SK-N-MC (cell line): ENCODE results near the gene PTGES.

Source experiments
- DNase-seq: peaks from one replicate; pipeline ENCODE4 v3.0.0-alpha.2; 2011; ENCODE audit warnings: low read depth, low spot score
- H3K27ac ChIP-seq: fragments of 200-600 bp; sonication (generic); 2 replicates; pipeline ENCODE4 v1.5.1; 2016; ENCODE audit warnings: mixed run types
- H3K36me3 ChIP-seq: fragments of 200-600 bp; sonication (generic); 2 replicates; pipeline ENCODE4 v1.6.1; 2017; ENCODE audit warnings: antibody characterized with exemption, low read length, mixed read lengths; ENCODE audit not compliant: insufficient read depth
- H3K4me3 ChIP-seq: fragments of 200-600 bp; sonication (generic); 2 replicates; pipeline ENCODE4 v1.5.1; 2016
- H3K9ac ChIP-seq: fragments of 200-600 bp; sonication (generic); 2 replicates; pipeline ENCODE4 v1.8.0; 2017; ENCODE audit warnings: mixed run types, mixed read lengths; ENCODE audit not compliant: insufficient read length
- H3K9me3 ChIP-seq: fragments of 200-600 bp; sonication (generic); 2 replicates; pipeline ENCODE4 v1.6.1; 2017; ENCODE audit warnings: low read depth, mild to moderate bottlenecking, antibody characterized with exemption, low read length, moderate library complexity, mixed read lengths
- EZH2 ChIP-seq: fragments of 200-600 bp; sonication (generic); IDR thresholded peaks from one replicate; pipeline ENCODE4 v1.6.1; 2017; ENCODE audit warnings: antibody characterized with exemption
- FOXP2 ChIP-seq: optimal IDR thresholded peaks from 2 replicates; pipeline ENCODE3; 2011; ENCODE audit warnings: mild to moderate bottlenecking, moderate library complexity; ENCODE audit not compliant: insufficient read depth; ENCODE audit errors: extremely low read length, control extremely low read depth
- POLR2AphosphoS5 ChIP-seq: IDR thresholded peaks from 2 replicates; pipeline ENCODE4 v1.6.1; 2012; ENCODE audit warnings: mild to moderate bottlenecking, low read depth, low read length, borderline replicate concordance

PTGES gene

GRCh38 chr9:129710169-129710453 lies 42.7 kb downstream of the PTGES start:
- H3K9ac ChIP-seq, result no peak overlapping the region
- TF ChIP-seq POLR2AphosphoS5 (no peak), FOXP2 (no peak), EZH2 (no peak)
- DNase-seq, result no peak
- H3K36me3 ChIP-seq, result 0 out of 2 replicates have a peak, but pooled peaks cover 4% of the 10 kb centered on the region
- peak overlapping the region; percentile 54; the same call in 1 of the 2 replicates for H3K27ac ChIP-seq
- no peaks in the 10 kb centered on the region for H3K9me3 ChIP-seq
- no peak overlapping the region for H3K4me3 ChIP-seq

DNA sequence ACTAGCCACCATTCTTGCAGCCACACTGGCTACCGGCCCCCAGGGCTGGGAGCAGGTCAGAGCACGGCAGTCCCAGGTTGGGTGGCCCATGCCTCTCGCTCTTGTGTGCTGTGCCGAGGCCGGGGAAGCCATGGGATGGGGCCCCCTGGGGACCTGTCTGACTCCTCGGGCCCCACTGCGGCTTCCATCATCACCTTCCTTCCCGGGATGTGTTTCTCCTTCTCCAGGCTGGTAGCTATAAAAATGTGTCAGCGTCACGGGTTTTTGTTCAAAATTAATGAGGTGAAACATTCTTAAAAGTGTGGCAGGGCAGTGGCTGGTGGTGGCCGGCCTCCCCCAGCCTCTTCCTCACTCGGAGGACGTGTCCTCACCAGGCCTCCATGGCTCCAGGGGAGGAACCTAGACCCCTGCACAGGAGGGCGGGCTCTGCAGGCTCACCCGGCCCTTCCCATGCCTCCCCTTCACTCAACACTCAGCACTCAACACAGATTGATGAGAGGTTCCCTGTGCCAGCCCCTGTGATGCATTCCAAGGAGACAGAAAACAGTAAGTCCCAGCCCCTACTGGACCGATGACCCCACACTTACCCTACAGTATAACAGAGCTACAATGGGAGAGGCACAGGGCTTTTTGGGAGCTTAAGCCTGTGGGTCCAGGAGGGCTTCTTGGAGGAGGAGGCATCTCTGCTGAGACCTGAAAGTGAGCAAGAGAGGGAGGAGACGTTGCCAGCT lies 43.2 kb downstream of the PTGES start:
- TF ChIP-seq POLR2AphosphoS5, result no peak
- TF ChIP-seq EZH2, result no peak
- TF ChIP-seq FOXP2, result no peak
- H3K4me3 ChIP-seq, result no peak overlapping the region
- H3K9me3 ChIP-seq, result no peaks in the 10 kb centered on the region
- DNase-seq, result no peak
- peak overlapping the region; percentile 74 for H3K27ac ChIP-seq
- H3K9ac ChIP-seq, result no peak overlapping the region
- 0 out of 2 replicates have a peak, but pooled peaks cover 4% of the 10 kb centered on the region for H3K36me3 ChIP-seq

DNA sequence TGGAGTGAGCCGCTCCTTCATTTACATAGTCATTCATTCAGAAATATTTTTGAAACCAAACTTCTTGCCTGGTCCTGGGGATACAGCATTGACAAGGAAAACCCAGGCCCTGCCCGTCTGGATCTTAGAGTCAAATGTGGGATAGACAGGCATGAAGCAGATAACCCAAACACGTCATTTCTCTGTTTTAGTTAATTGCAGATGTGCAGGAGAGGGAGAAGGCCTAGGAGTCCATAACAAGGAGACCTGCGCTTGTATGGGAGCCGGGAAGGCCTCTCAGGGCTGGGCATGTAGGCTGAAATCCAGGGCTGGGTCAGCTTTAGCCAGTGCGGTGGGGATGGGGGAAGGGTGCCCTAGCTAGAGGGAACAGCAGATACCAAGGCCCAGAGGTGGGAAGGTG lies 44.0 kb downstream of the PTGES start:
- Histone ChIP-seq H3K9ac (peak overlapping the region; percentile 32), H3K4me3 (no peak overlapping the region), H3K27ac (peak overlapping the region; percentile 74), H3K9me3 (no peaks in the 10 kb centered on the region), H3K36me3 (0 out of 2 replicates have a peak, but pooled peaks cover 4% of the 10 kb centered on the region)
- no peak for DNase-seq
- TF ChIP-seq EZH2 (no peak), FOXP2 (no peak), POLR2AphosphoS5 (no peak)

DNA sequence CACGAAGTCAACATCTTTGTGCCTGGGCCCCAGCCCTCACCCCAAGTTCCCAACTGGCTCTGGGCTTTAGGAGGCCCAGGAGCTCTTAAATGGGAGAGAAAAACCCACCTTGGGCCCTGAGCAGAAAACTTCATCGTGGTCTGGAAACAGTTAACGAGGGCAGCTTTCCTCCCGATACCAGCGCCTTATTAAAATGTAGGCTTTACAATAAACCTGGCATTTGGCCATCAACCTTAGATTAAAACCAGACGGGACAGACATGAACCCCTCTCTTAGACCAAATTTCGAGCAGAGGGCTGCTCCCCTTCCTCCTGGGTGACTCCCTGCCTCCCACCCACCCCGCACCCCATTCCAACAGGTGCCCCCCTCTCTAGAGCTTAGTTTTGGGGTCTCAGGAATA lies 48.0 kb downstream of the PTGES start:
- Histone ChIP-seq H3K9ac (peak overlapping the region; percentile 38), H3K4me3 (peak overlapping the region; percentile 61), H3K9me3 (no peaks in the 10 kb centered on the region), H3K36me3 (peaks cover 9% of the 10 kb centered on the region; the same call in 1 of the 2 replicates), H3K27ac (peak overlapping the region; percentile 93)
- DNase-seq, result no peak
- TF ChIP-seq POLR2AphosphoS5 (peak; percentile 33; the same call in 1 of the 2 replicates), EZH2 (no peak)

DNA sequence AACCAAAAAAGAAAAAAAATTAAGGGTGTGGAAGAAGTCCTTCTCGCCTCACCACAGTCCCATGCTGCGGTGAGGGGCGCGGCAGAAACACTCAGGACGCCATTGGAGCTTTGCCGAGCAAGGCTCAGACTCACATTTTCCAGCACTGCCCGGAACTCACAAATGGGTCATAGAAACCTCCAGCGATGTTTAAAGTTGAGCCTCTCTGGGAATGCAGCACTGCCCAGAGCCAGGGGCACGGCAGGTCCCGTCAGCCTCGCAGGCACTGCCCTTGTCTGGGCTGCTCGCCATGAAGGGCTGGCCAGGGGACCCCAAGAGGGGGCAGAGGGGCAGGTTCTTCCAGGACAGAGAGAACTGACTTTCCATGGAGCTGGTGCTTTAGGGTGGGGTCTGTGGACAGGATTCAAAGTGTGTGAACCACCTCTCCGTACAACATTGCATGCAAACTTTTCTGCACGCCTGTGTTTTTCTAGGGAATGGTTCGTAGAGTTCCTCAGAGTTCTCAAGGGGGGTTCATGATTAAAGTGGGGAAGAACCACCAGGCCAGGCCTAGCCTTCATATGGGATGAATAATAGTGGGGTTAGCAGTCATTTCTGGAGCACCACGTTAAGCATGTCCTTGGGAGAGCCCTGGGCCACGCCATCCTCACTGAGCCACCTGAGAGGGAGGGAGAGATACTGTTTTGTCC lies 49.0 kb downstream of the PTGES start:
- Histone ChIP-seq H3K4me3 (peak overlapping the region; percentile 61; the same call in 1 of the 2 replicates), H3K9me3 (no peaks in the 10 kb centered on the region), H3K27ac (peak overlapping the region; percentile 93), H3K36me3 (peaks cover 9% of the 10 kb centered on the region; the same call in 1 of the 2 replicates), H3K9ac (no peak overlapping the region)
- TF ChIP-seq EZH2, result no peak
- TF ChIP-seq POLR2AphosphoS5, result no peak
- TF ChIP-seq FOXP2, result no peak
- DNase-seq, result no peak

GRCh38 chr9:129702589-129703520 lies 50.0 kb downstream of the PTGES start:
- TF ChIP-seq EZH2 (no peak), POLR2AphosphoS5 (no peak)
- no peak for DNase-seq
- Histone ChIP-seq H3K36me3 (peaks cover 9% of the 10 kb centered on the region; the same call in 1 of the 2 replicates), H3K4me3 (no peak overlapping the region), H3K9me3 (no peaks in the 10 kb centered on the region), H3K9ac (no peak overlapping the region), H3K27ac (peak overlapping the region; percentile 93)

- H3K9ac ChIP-seq, result no peak overlapping the region
- no peak for DNase-seq
- peak overlapping the region; percentile 99 for H3K27ac ChIP-seq
- peaks cover 9% of the 10 kb centered on the region; the same call in 1 of the 2 replicates for H3K36me3 ChIP-seq
- no peaks in the 10 kb centered on the region for H3K9me3 ChIP-seq
- TF ChIP-seq EZH2 (no peak), FOXP2 (no peak), POLR2AphosphoS5 (no peak)
- no peak overlapping the region for H3K4me3 ChIP-seq
Observed at GRCh38 chr9:129701549-129701948, 51.3 kb downstream of the PTGES start.

- Histone ChIP-seq H3K36me3 (peaks cover 9% of the 10 kb centered on the region; the same call in 1 of the 2 replicates), H3K27ac (peak overlapping the region; percentile 99), H3K9ac (no peak overlapping the region), H3K4me3 (no peak overlapping the region), H3K9me3 (no peaks in the 10 kb centered on the region)
- DNase-seq, result no peak
- no peak for TF ChIP-seq FOXP2
- TF ChIP-seq EZH2, result no peak
- no peak for TF ChIP-seq POLR2AphosphoS5
Observed at GRCh38 chr9:129701054-129701453, 51.8 kb downstream of the PTGES start.
